Measurements from ENCODE around the gene PRADC1.
A peak's percentile ranks its signal among the peaks of the same experiment; 100 is the strongest.

Gene PRADC1

DNA sequence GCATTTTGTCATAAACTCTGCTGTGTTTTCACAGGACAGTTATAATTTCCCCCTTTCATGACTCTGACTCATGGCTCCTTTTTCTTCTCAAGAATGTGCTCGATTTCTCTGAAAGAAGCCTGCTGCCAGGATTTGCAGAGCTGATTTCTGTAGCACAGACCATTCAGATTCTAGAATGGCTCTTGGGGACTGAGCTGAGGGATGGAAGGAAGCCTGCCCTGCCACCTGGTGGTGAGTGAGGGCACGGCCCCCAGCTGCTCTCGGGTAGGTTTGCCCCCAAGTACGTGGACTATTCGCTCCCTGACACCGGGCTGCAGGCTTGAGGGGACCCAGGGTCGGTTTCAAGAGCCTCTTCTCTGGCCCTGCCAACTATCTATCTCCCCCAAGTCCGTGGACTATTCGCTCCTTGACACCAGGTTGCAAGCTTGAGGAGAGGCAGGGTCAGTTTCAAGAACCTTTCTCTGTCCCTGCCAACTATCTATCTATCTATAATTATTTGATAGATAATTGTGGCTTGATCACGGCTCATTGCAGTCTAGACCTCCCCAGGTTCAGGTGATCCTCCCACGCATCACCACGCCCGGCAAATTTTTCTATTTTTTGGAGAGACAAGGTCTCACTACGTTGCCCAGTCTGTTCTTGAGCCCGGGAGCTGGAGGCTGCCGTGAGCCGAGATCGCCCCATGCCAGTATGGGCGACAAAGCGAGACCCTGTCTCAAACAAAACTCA, 20.4 kb downstream of the PRADC1 start:
- H3K4me3 ChIP-seq (ENCODE audit: low read length) = no peak overlapping the region
- TF ChIP-seq CTCF (conservative IDR thresholded peaks at IDR 0.05; ENCODE audit: low read depth, low read length) = peak; percentile 98
- peak; percentile 77 for DNase-seq (ENCODE audit: low read depth)

DNA sequence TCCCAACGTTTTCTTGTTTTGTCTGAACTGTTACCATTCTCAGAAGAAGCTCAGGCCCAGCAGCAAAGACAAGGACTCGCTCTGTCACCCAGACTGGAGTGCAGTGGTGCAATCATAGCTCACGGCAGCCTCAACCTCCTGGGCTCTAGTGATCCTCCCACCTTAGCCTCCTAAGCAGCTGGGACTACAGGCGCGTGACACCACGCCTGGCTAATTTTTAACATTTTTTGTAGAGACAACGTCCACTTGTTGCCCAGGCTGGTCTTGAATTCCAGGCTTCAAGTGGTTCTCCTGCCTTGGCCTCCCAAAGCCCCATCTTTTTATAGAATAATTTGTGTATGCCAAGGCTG, 21.0 kb downstream of the PRADC1 start:
- no peak for TF ChIP-seq CTCF (conservative IDR thresholded peaks at IDR 0.05; ENCODE audit: low read depth, low read length)
- no peak for DNase-seq (ENCODE audit: low read depth)
- H3K4me3 ChIP-seq (ENCODE audit: low read length) = no peak overlapping the region

DNA sequence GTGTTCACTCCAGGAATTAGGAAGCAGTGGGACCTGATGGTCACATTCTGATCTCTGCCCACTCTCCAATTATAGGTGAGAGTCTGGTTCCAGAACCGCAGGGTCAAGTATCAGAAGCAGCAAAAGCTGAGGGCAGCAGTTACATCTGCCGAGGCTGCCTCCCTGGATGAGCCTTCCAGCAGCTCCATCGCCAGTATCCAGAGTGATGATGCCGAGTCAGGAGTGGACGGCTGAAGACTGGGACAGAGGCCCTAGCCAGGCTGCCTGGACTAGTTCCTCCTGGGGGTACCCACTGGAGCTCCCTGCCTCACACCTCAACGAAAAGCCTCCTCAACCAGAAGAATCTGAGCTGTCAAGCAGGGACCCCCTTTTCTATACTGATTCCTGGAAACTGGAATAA, 22.3 kb downstream of the PRADC1 start:
- DNase-seq (ENCODE audit: low read depth) = no peak
- no peak overlapping the region for H3K4me3 ChIP-seq (ENCODE audit: low read length)
- no peak for TF ChIP-seq CTCF (conservative IDR thresholded peaks at IDR 0.05; ENCODE audit: low read depth, low read length)

- H3K4me3 ChIP-seq (ENCODE audit: low read length) = no peak overlapping the region
- TF ChIP-seq CTCF (conservative IDR thresholded peaks at IDR 0.05; ENCODE audit: low read depth, low read length) = no peak
- DNase-seq (ENCODE audit: low read depth) = no peak
Measured at GRCh38 chr2:73210019-73210418, 23.0 kb downstream of the PRADC1 start.

DNA sequence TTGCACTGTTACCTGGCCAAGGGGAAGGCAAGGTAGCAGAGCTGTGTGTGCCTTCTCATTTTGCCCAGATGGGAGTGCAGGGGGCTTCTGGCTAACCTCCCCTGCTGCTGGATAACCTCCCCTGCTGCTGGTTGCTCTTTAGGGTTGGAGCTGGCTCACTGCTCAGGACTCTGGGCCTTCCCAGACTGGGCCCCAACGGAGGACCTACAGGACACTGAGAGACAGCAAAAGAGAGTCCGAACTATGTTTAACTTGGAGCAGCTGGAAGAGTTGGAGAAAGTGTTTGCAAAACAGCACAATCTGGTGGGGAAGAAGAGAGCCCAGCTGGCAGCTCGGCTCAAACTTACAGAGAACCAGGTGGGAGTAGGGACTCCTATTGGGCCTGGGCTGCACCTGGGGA, 24.8 kb downstream of the PRADC1 start:
- no peak for TF ChIP-seq CTCF (conservative IDR thresholded peaks at IDR 0.05; ENCODE audit: low read depth, low read length)
- no peak overlapping the region for H3K4me3 ChIP-seq (ENCODE audit: low read length)
- DNase-seq (ENCODE audit: low read depth) = no peak

DNA sequence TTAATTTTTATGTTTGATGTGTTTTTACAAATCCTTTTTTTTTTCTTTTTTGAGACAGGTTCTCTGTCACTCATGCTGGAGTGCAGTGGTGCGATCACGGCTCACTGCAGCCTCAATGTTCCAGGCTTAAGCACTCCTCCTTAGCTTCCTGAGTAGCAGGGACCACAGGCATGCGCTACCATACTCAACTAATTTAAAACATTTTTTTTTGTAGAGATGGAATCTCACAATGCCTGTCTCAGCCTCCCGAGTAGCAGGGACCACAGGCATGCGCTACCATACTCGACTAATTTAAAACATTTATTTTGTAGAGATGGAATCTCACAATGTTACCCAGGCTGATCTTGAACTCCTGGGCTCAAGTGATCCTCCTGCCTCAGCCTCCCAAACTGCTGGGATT, 27.4 kb downstream of the PRADC1 start:
- H3K4me3 ChIP-seq (ENCODE audit: low read length) = no peak overlapping the region
- no peak for DNase-seq (ENCODE audit: low read depth)
- TF ChIP-seq CTCF (conservative IDR thresholded peaks at IDR 0.05; ENCODE audit: low read depth, low read length) = no peak

DNA sequence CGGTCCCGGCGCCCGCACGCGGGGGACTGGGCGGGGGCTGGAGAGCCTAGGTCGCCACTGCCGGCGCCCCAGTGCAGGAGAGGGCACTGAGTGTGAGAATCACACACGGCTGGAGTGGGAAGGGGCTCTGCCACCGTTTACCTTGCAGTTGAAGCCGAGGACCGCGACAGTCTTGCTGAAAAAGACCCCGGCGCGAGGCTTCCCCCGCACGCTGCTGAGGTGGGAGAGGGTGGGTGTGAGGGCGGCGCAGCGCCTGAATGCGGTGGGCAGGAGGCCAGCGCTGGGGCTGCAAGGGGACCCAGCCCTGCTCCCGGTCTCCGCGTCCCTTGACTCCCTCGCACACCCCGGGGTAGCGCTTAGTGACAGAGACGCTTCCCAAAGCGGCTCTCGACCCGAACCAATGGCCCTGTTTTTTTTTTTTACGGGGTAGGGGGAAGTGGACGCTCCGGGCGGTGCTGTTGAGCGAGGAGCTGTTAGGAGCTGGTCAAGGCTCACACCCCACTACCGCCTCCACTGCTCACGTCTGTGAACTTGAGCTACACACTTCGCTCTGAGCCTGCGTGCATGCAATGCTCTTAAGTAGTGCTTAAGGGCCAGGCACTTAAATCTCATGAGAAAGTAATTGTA, 29.9 kb downstream of the PRADC1 start:
- no peak overlapping the region for H3K4me3 ChIP-seq (ENCODE audit: low read length)
- no peak for DNase-seq (ENCODE audit: low read depth)

More for the DNA sequence above, 29.9 kb downstream of the PRADC1 start:
- no peak for TF ChIP-seq CTCF (conservative IDR thresholded peaks at IDR 0.05; ENCODE audit: low read depth, low read length)

All from retinal pigment epithelial cell (primary cell).